ENCODE measurements around the gene DNAH6.

DNA sequence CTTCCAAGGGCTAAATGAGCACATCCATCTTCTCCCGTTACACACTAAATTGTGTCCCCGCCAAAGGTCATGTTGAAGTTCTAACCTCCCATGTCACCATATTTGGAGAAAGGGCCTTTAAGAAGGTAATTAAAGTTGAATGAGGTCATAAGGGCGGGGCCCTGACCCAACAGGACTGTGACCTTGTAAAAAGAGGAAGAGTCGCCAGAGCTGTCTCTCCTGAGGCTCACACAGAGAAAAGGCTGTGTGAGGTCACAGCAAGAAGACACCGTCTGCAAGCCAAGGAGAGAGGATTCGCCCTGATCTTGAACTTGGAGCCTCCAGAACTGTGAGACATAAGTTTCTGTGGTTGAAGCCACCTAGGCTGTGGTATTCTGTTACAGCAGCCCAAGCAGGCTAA, 340.5 kb downstream of the DNAH6 start:
- TF ChIP-seq, protein P1, sequence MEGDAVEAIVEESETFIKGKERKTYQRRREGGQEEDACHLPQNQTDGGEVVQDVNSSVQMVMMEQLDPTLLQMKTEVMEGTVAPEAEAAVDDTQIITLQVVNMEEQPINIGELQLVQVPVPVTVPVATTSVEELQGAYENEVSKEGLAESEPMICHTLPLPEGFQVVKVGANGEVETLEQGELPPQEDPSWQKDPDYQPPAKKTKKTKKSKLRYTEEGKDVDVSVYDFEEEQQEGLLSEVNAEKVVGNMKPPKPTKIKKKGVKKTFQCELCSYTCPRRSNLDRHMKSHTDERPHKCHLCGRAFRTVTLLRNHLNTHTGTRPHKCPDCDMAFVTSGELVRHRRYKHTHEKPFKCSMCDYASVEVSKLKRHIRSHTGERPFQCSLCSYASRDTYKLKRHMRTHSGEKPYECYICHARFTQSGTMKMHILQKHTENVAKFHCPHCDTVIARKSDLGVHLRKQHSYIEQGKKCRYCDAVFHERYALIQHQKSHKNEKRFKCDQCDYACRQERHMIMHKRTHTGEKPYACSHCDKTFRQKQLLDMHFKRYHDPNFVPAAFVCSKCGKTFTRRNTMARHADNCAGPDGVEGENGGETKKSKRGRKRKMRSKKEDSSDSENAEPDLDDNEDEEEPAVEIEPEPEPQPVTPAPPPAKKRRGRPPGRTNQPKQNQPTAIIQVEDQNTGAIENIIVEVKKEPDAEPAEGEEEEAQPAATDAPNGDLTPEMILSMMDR (conservative IDR thresholded peaks at IDR 0.05; ENCODE audit: low read depth, low read length), result no peak
- no peak for TF ChIP-seq EZH2 (IDR thresholded peaks at IDR 0.05; ENCODE audit: borderline replicate concordance, low read depth, low read length, poor library complexity, severe bottlenecking)
